Measurements from ENCODE around the gene CD53.

Gene CD53

GRCh38 chr1:110890474-110891196, 17.7 kb downstream of the CD53 start:
- H3K9me2 ChIP-seq (replicated peaks; ENCODE audit: control insufficient read depth, low read length), result no peaks in the 10 kb centered on the region
- no peak overlapping the region for H3K27ac ChIP-seq (ENCODE audit: low read depth, low read length)
- peaks cover 69% of the 10 kb centered on the region for H3K36me3 ChIP-seq (ENCODE audit: control insufficient read depth, low read length)
- no peak overlapping the region for H3K4me3 ChIP-seq (ENCODE audit: low read length)
- H4K20me1 ChIP-seq (ENCODE audit: control insufficient read depth, insufficient read depth, low read depth, low read length), result peaks cover 3% of the 10 kb centered on the region; the same call in 1 of the 2 replicates
- H3K4me1 ChIP-seq (ENCODE audit: control insufficient read depth, low read length), result peaks cover 29% of the 10 kb centered on the region
- 0 out of 2 replicates have a peak, but pooled peaks cover 4% of the 10 kb centered on the region for H3F3A ChIP-seq (ENCODE audit: control insufficient read depth, insufficient read depth)
- H3K9me3 ChIP-seq (ENCODE audit: control insufficient read depth, insufficient read depth, low read length), result no peaks in the 10 kb centered on the region
- no peak overlapping the region for H3K4me2 ChIP-seq (ENCODE audit: low read length)
- H3K79me2 ChIP-seq (ENCODE audit: control insufficient read depth, low read length), result peaks cover 89% of the 10 kb centered on the region
- TF ChIP-seq EZH2phosphoT487 (IDR thresholded peaks at IDR 0.05; ENCODE audit: borderline replicate concordance, low read length), result no peak
- TF ChIP-seq CTCF (IDR thresholded peaks at IDR 0.05; ENCODE audit: low read depth, low read length, poor library complexity, severe bottlenecking), result no peak
- no peaks in the 10 kb centered on the region for H3K27me3 ChIP-seq (ENCODE audit: control insufficient read depth, low read length)

- no peak overlapping the region for H3K27ac ChIP-seq (ENCODE audit: low read depth, low read length)
- TF ChIP-seq EZH2phosphoT487 (IDR thresholded peaks at IDR 0.05; ENCODE audit: borderline replicate concordance, low read length) (no peak), CTCF (IDR thresholded peaks at IDR 0.05; ENCODE audit: low read depth, low read length, poor library complexity, severe bottlenecking) (peak; percentile 34)
- H3K27me3 ChIP-seq (ENCODE audit: control insufficient read depth, low read length), result no peaks in the 10 kb centered on the region
- 0 out of 2 replicates have a peak, but pooled peaks cover 4% of the 10 kb centered on the region for H3F3A ChIP-seq (ENCODE audit: control insufficient read depth, insufficient read depth)
- no peaks in the 10 kb centered on the region; the same call in 1 of the 2 replicates for H4K20me1 ChIP-seq (ENCODE audit: control insufficient read depth, insufficient read depth, low read depth, low read length)
- peaks cover 57% of the 10 kb centered on the region for H3K4me1 ChIP-seq (ENCODE audit: control insufficient read depth, low read length)
- H3K36me3 ChIP-seq (ENCODE audit: control insufficient read depth, low read length), result peaks cover 89% of the 10 kb centered on the region
- no peaks in the 10 kb centered on the region for H3K9me3 ChIP-seq (ENCODE audit: control insufficient read depth, insufficient read depth, low read length)
- no peak overlapping the region for H3K4me3 ChIP-seq (ENCODE audit: low read length)
- H3K4me2 ChIP-seq (ENCODE audit: low read length), result no peak overlapping the region
- H3K79me2 ChIP-seq (ENCODE audit: control insufficient read depth, low read length), result peaks cover 60% of the 10 kb centered on the region
- H3K9me2 ChIP-seq (replicated peaks; ENCODE audit: control insufficient read depth, low read length), result no peaks in the 10 kb centered on the region
Observed at GRCh38 chr1:110893908-110894490, 21.1 kb downstream of the CD53 start.

- peaks cover 94% of the 10 kb centered on the region for H3K36me3 ChIP-seq (ENCODE audit: control insufficient read depth, low read length)
- H3F3A ChIP-seq (ENCODE audit: control insufficient read depth, insufficient read depth), result 0 out of 2 replicates have a peak, but pooled peaks cover 4% of the 10 kb centered on the region
- no peaks in the 10 kb centered on the region for H3K9me3 ChIP-seq (ENCODE audit: control insufficient read depth, insufficient read depth, low read length)
- H3K27ac ChIP-seq (ENCODE audit: low read depth, low read length), result no peak overlapping the region
- H3K4me3 ChIP-seq (ENCODE audit: low read length), result no peak overlapping the region
- peaks cover 39% of the 10 kb centered on the region for H3K79me2 ChIP-seq (ENCODE audit: control insufficient read depth, low read length)
- no peaks in the 10 kb centered on the region for H3K9me2 ChIP-seq (replicated peaks; ENCODE audit: control insufficient read depth, low read length)
- TF ChIP-seq CTCF (IDR thresholded peaks at IDR 0.05; ENCODE audit: low read depth, low read length, poor library complexity, severe bottlenecking), result no peak
- TF ChIP-seq EZH2phosphoT487 (IDR thresholded peaks at IDR 0.05; ENCODE audit: borderline replicate concordance, low read length), result no peak
- H3K27me3 ChIP-seq (ENCODE audit: control insufficient read depth, low read length), result no peaks in the 10 kb centered on the region
- no peaks in the 10 kb centered on the region; the same call in 1 of the 2 replicates for H4K20me1 ChIP-seq (ENCODE audit: control insufficient read depth, insufficient read depth, low read depth, low read length)
- no peak overlapping the region for H3K4me2 ChIP-seq (ENCODE audit: low read length)
- peaks cover 60% of the 10 kb centered on the region for H3K4me1 ChIP-seq (ENCODE audit: control insufficient read depth, low read length)
Observed at GRCh38 chr1:110896090-110896489, 23.1 kb downstream of the CD53 start.

All from DOHH2 (cell line).